Smooth muscle cell (in vitro differentiated cells): ENCODE results near the gene CDH23. TPM values are rescaled to one million over a fixed set of nuclear protein-coding genes. Genes with fewer than 3 reads are reported as not detected.

ENCODE experiments used
- DNase-seq: peaks from one replicate; lab custom pipeline; 2025; ENCODE audit not compliant: unreplicated experiment; lab: John Stamatoyannopoulos, UW
- H2AFZ ChIP-seq: fragments of 200-600 bp; sonication (generic); 2 replicates; pipeline ENCODE4 v1.6.0; 2016; ENCODE audit warnings: antibody characterized with exemption, low read depth, mild to moderate bottlenecking
- H3F3A ChIP-seq: fragments of 200-600 bp; sonication (generic); 2 replicates; pipeline ENCODE4 v1.6.0; 2017; ENCODE audit warnings: antibody characterized with exemption, low read depth
- H3K27ac ChIP-seq: fragments of 200-600 bp; sonication (generic); 2 replicates; pipeline ENCODE4 v1.5.1; 2016; ENCODE audit warnings: low read depth, mild to moderate bottlenecking
- H3K27me3 ChIP-seq: fragments of 200-600 bp; sonication (generic); 2 replicates; pipeline ENCODE4 v1.6.1; 2016; ENCODE audit warnings: low read depth, mild to moderate bottlenecking
- H3K36me3 ChIP-seq: fragments of 200-600 bp; sonication (generic); 2 replicates; pipeline ENCODE4 v1.5.1; 2016; ENCODE audit warnings: low read depth
- H3K4me1 ChIP-seq: fragments of 200-600 bp; sonication (generic); 2 replicates; pipeline ENCODE4 v1.5.1; 2016; ENCODE audit warnings: low read depth
- H3K4me2 ChIP-seq: fragments of 200-600 bp; sonication (generic); 2 replicates; pipeline ENCODE4 v1.6.0; 2016; ENCODE audit warnings: mild to moderate bottlenecking
- H3K4me3 ChIP-seq: fragments of 200-600 bp; sonication (generic); 2 replicates; pipeline ENCODE4 v1.5.1; 2016; ENCODE audit warnings: mild to moderate bottlenecking
- H3K79me2 ChIP-seq: fragments of 200-600 bp; sonication (generic); 2 replicates; pipeline ENCODE4 v1.6.0; 2016; ENCODE audit warnings: low read depth, mild to moderate bottlenecking
- H3K9ac ChIP-seq: fragments of 200-600 bp; sonication (generic); 2 replicates; pipeline ENCODE4 v1.6.0; 2016; ENCODE audit warnings: low read depth
- H3K9me3 ChIP-seq: fragments of 200-600 bp; sonication (generic); replicated peaks from 2 replicates; pipeline ENCODE4 v1.5.1; 2016; ENCODE audit warnings: low read depth
- H4K20me1 ChIP-seq: fragments of 200-600 bp; sonication (generic); 2 replicates; pipeline ENCODE4 v1.6.0; 2016; ENCODE audit warnings: low read depth
- CTCF ChIP-seq: fragments of 200-600 bp; sonication (generic); IDR thresholded peaks from 2 replicates; pipeline ENCODE4 v1.5.1; 2017; ENCODE audit warnings: borderline replicate concordance, mild to moderate bottlenecking, antibody characterized with exemption; ENCODE audit not compliant: insufficient read depth, poor library complexity, severe bottlenecking
- WGBS: methylation state at CpG from one replicate; pipeline ENCODE4 v1.1.7; 2016; ENCODE audit warnings: low lambda C conversion rate; 5-methylcytosine and 5-hydroxymethylcytosine counted together
- polyA plus RNA-seq: library from polyadenylated mRNA; unstranded; fragments of >200 nt; fragmentation: Nextera tagmentation; extraction: Ambion mirVana; gene quantifications from 2 replicates; pipeline ENCODE4 v1.2.1, GENCODE V29; 2016
- total RNA-seq: library from RNA; depleted of rRNA; stranded (reverse); fragments of >200 nt; gene quantifications from 2 replicates; pipeline ENCODE4 v1.2.3, GENCODE V29; 2014

The CDH23 gene
- total and polyA plus RNA-seq, 2 experiments from 2014 or later, result 0.99 to 2.5 TPM

- Histone ChIP-seq H3K9ac (no peak overlapping the region), H3K79me2 (no peaks in the 10 kb centered on the region), H3K4me1 (peaks cover 16% of the 10 kb centered on the region), H3K36me3 (no peaks in the 10 kb centered on the region), H3F3A (no peaks in the 10 kb centered on the region), H3K4me3 (no peak overlapping the region), H3K4me2 (no peak overlapping the region), H2AFZ (no peak overlapping the region), H3K27me3 (no peaks in the 10 kb centered on the region), H4K20me1 (no peaks in the 10 kb centered on the region), H3K9me3 (no peaks in the 10 kb centered on the region), H3K27ac (no peak overlapping the region)
- no peak for TF ChIP-seq CTCF
- no peak for DNase-seq
- 93% methylated on average over 8 of the region's 8 CpGs for WGBS
Observed at GRCh38 chr10:71715026-71715425, 318.3 kb downstream of the CDH23 start.

GRCh38 chr10:71715860-71716259 lies 319.1 kb downstream of the CDH23 start:
- no peaks in the 10 kb centered on the region for H3K9me3 ChIP-seq
- WGBS, result 95% methylated on average over 20 of the region's 20 CpGs
- TF ChIP-seq CTCF, result no peak

GRCh38 chr10:71716426-71716825 lies 319.7 kb downstream of the CDH23 start:
- Histone ChIP-seq H3K4me1 (peaks cover 16% of the 10 kb centered on the region), H2AFZ (no peak overlapping the region), H3K4me3 (no peak overlapping the region), H3K9ac (no peak overlapping the region), H3K36me3 (no peaks in the 10 kb centered on the region), H3F3A (no peaks in the 10 kb centered on the region), H3K79me2 (no peaks in the 10 kb centered on the region), H3K27me3 (no peaks in the 10 kb centered on the region), H3K27ac (no peak overlapping the region), H3K4me2 (no peak overlapping the region), H4K20me1 (no peaks in the 10 kb centered on the region), H3K9me3 (no peaks in the 10 kb centered on the region)
- no peak for DNase-seq
- TF ChIP-seq CTCF, result no peak
- 88% methylated on average over 5 of the region's 5 CpGs for WGBS

More at GRCh38 chr10:71715860-71716259, 319.1 kb downstream of the CDH23 start:
- Histone ChIP-seq H3F3A (no peaks in the 10 kb centered on the region), H4K20me1 (no peaks in the 10 kb centered on the region), H3K4me3 (no peak overlapping the region), H3K4me1 (peaks cover 16% of the 10 kb centered on the region), H3K9ac (no peak overlapping the region), H3K36me3 (no peaks in the 10 kb centered on the region), H3K79me2 (no peaks in the 10 kb centered on the region), H3K27me3 (no peaks in the 10 kb centered on the region), H3K4me2 (no peak overlapping the region), H3K27ac (no peak overlapping the region), H2AFZ (no peak overlapping the region)
- no peak for DNase-seq

GRCh38 chr10:71717056-71717455 lies 320.3 kb downstream of the CDH23 start:
- Histone ChIP-seq H3K27me3 (no peaks in the 10 kb centered on the region), H4K20me1 (no peaks in the 10 kb centered on the region), H3K4me3 (no peak overlapping the region), H3K27ac (no peak overlapping the region), H3K4me2 (no peak overlapping the region), H3K4me1 (peaks cover 16% of the 10 kb centered on the region), H3K36me3 (no peaks in the 10 kb centered on the region), H3K79me2 (no peaks in the 10 kb centered on the region), H3K9ac (no peak overlapping the region), H3K9me3 (no peaks in the 10 kb centered on the region), H2AFZ (no peak overlapping the region), H3F3A (no peaks in the 10 kb centered on the region)
- no peak for DNase-seq
- 90% methylated on average over 4 of the region's 4 CpGs for WGBS
- TF ChIP-seq CTCF, result no peak
